Measurements from ENCODE around the gene ELMO1. TPM values are rescaled to one million over a fixed set of nuclear protein-coding genes. Genes with fewer than 3 reads are reported as not detected.

ELMO1 gene
- total RNA-seq, 1 donor from 2014 or later: 66.1 TPM

DNA sequence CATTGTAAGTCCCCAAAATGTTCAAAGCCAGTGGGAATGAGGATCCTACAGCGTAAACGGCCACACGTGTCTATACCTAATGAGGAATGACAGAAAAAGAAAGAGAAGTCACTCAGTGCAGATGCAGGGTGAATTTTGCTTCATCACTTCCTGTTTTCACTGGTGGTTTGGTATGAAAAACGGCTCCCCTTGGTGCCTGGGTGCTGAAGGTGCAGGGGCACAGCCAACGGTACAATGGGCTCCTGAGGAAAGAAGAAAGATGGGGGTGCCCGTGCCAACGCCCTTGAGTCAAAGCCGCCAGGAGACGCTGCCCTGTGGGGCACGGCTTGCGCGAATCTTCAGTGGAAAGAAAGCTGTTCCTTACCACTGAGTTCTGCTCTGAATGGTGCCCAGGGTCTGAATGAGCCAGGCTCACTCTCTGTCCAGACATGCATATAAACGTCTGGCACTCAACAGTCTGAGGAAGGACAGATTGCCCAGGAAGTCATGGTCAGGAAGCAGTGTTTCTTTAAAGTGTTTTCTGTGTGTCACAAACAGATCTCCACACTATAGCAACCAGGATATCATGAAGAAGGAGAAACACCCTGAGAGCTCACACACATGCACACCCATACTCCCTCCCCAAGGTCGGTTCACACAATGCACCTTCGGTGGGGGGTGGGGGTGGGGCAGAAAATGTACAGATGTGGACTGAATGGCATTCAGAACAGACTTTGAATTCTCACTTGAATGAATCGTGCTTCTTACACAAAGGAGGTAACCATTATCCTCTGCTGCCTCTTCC lies 105.8 kb downstream of the ELMO1 start:
- Mint-ChIP-seq H3K27me3 (no peaks in the 10 kb centered on the region), H3K27ac (peak overlapping the region; percentile 27), H3K4me3 (ENCODE audit: low read depth) (no peak overlapping the region), H3K9me3 (ENCODE audit: low read depth) (no peaks in the 10 kb centered on the region), H3K4me1 (ENCODE audit: low read depth) (peaks cover 37% of the 10 kb centered on the region), H3K36me3 (ENCODE audit: insufficient read depth) (peaks cover 12% of the 10 kb centered on the region)
- DNase-seq (ENCODE audit: low spot score, unreplicated experiment): no peak
- TF ChIP-seq, protein P1, sequence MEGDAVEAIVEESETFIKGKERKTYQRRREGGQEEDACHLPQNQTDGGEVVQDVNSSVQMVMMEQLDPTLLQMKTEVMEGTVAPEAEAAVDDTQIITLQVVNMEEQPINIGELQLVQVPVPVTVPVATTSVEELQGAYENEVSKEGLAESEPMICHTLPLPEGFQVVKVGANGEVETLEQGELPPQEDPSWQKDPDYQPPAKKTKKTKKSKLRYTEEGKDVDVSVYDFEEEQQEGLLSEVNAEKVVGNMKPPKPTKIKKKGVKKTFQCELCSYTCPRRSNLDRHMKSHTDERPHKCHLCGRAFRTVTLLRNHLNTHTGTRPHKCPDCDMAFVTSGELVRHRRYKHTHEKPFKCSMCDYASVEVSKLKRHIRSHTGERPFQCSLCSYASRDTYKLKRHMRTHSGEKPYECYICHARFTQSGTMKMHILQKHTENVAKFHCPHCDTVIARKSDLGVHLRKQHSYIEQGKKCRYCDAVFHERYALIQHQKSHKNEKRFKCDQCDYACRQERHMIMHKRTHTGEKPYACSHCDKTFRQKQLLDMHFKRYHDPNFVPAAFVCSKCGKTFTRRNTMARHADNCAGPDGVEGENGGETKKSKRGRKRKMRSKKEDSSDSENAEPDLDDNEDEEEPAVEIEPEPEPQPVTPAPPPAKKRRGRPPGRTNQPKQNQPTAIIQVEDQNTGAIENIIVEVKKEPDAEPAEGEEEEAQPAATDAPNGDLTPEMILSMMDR (IDR thresholded peaks at IDR 0.05; ENCODE audit: unreplicated experiment): no peak

DNA sequence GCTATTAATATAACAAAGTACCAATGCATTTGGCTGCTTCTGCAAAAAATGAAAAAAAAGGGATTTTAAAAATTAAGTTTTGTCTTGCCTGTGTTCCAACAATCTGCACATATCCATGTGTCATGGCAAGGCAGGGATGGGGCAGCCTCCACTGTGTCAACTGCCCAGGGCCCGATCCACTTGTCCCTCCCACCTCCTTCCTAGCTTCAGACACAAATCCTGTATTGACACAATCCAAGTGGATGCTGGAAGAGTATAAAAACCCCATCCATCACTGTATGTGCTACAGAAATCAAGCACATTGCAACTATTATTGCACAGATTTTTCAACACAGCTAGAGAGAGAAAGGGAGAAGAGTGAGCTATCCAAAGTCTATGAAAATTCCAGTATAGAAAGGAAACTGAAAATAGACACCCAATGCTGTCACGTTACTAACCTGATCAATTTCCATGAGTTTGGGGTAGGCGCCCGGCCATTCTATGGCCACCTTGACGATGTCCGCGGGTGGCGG lies 106.4 kb downstream of the ELMO1 start:
- H3K36me3 Mint-ChIP-seq (ENCODE audit: insufficient read depth): peaks cover 12% of the 10 kb centered on the region
- H3K4me3 Mint-ChIP-seq (ENCODE audit: low read depth): no peak overlapping the region
- DNase-seq (ENCODE audit: low spot score, unreplicated experiment): no peak
- H3K9me3 Mint-ChIP-seq (ENCODE audit: low read depth): no peaks in the 10 kb centered on the region
- TF ChIP-seq, protein P1 (IDR thresholded peaks at IDR 0.05; ENCODE audit: unreplicated experiment): no peak
- H3K4me1 Mint-ChIP-seq (ENCODE audit: low read depth): peaks cover 32% of the 10 kb centered on the region
- H3K27me3 Mint-ChIP-seq: no peaks in the 10 kb centered on the region
- peak overlapping the region; percentile 15 for H3K27ac Mint-ChIP-seq

DNA sequence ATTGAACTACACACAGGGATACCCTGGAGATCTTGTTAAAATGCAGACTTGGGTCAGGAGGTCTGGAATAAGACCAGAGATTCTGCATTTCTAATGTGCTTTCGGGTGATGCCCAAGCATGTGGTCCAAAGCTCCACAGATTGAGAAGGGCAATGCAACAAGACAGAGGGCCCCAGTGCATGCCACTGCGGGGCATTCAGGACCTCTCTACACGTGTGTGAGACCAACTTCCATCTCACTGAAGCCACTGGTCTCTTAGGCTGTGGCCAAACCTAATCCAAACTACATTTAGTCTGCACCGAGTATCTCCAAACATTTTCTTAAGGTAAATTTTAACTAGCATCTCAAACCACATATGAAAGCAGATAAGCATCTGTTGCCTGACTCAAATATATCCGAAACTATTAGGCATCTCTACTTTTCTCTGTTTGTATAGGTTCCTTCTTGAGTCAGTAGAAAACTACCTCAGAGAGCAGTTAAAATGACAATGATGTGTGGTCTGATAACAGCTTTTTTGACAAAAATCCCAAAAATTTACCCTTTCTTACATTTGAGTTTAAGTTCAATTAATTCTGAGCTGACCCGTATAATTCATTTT lies 107.5 kb downstream of the ELMO1 start:
- no peak overlapping the region for H3K4me3 Mint-ChIP-seq (ENCODE audit: low read depth)
- H3K27me3 Mint-ChIP-seq: no peaks in the 10 kb centered on the region
- H3K9me3 Mint-ChIP-seq (ENCODE audit: low read depth): peaks cover 6% of the 10 kb centered on the region
- peaks cover 17% of the 10 kb centered on the region for H3K36me3 Mint-ChIP-seq (ENCODE audit: insufficient read depth)
- H3K4me1 Mint-ChIP-seq (ENCODE audit: low read depth): peaks cover 22% of the 10 kb centered on the region
- TF ChIP-seq, protein P1 (IDR thresholded peaks at IDR 0.05; ENCODE audit: unreplicated experiment): no peak
- DNase-seq (ENCODE audit: low spot score, unreplicated experiment): no peak
- no peak overlapping the region for H3K27ac Mint-ChIP-seq

DNA sequence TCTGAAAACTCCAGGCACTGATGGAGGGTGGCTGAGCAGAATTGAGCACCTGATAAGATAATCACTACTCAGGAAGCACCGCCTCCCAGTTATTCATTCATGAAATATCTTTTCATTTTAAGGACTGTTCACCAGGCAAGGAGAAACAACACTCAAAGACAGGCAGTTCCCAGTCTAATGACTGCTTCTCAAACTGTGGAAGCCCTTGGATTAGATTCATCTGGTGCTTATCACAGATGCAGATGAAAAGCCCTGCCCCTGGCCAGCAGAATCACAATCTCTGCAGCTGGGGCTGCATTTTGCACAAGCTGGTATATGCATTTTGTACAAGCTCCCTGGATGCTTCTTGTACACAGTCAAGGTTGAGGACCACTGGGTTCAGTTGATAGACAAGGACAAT lies 109.7 kb downstream of the ELMO1 start:
- TF ChIP-seq, protein P1 (IDR thresholded peaks at IDR 0.05; ENCODE audit: unreplicated experiment): no peak
- Mint-ChIP-seq H3K36me3 (ENCODE audit: insufficient read depth) (peaks cover 20% of the 10 kb centered on the region), H3K27ac (peak overlapping the region; percentile 76), H3K4me3 (ENCODE audit: low read depth) (no peak overlapping the region), H3K27me3 (no peaks in the 10 kb centered on the region), H3K4me1 (ENCODE audit: low read depth) (peaks cover 11% of the 10 kb centered on the region), H3K9me3 (ENCODE audit: low read depth) (peaks cover 6% of the 10 kb centered on the region)
- DNase-seq (ENCODE audit: low spot score, unreplicated experiment): no peak

DNA sequence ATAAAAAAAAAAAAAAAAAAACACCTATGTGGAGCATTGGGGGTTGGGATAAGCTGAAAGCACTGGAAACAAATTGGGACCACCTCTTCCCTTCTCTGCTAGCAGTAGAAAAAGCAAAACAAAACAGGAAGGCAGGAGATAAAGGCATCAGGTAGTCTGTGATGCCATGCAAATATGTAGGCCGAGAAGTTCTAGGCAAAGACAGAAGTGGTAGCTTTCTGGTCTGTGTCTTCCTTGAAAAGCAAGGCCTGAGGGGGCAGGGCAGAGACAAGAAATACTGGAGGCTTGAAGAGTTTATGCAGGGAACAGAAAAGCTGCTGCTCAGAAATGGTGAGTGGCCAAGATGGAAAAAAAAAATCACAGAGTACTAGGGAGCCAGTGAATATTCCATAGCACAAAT lies 111.1 kb downstream of the ELMO1 start:
- Mint-ChIP-seq H3K27ac (peak overlapping the region; percentile 51), H3K4me1 (ENCODE audit: low read depth) (peaks cover 21% of the 10 kb centered on the region), H3K36me3 (ENCODE audit: insufficient read depth) (peaks cover 18% of the 10 kb centered on the region), H3K4me3 (ENCODE audit: low read depth) (no peak overlapping the region), H3K9me3 (ENCODE audit: low read depth) (peaks cover 6% of the 10 kb centered on the region), H3K27me3 (no peaks in the 10 kb centered on the region)
- TF ChIP-seq, protein P1 (IDR thresholded peaks at IDR 0.05; ENCODE audit: unreplicated experiment): no peak
- no peak for DNase-seq (ENCODE audit: low spot score, unreplicated experiment)
